Panc1 (cell line): ENCODE data around the gene DLG2. TPM values are rescaled to one million over a fixed set of nuclear protein-coding genes. Genes with fewer than 3 reads are reported as not detected.

ENCODE experiments used
- ATAC-seq: fragments of 200-7000 bp; cut with Tn5 transposase; 2 replicates; pipeline ENCODE4 v1.9.1; 2020; ENCODE audit warnings: mild to moderate bottlenecking, moderate library complexity
- BruUV-seq: library from RNA; stranded (reverse); fragments of 400-500 nt; replicated peaks from 2 replicates; lab custom pipeline; 2021; lab: Mats Ljungman, UMichigan
- CTCF ChIA-PET: fragments of 300-600 bp; sonication (Branson Sonifier 250); formaldehyde crosslinking; loops from one replicate; lab custom pipeline; 2022; ENCODE audit warnings: antibody characterized with exemption; lab: Charles Lee
- POLR2A ChIA-PET: fragments of 300-600 bp; sonication (Branson Sonifier 250); formaldehyde crosslinking; loops from one replicate; lab custom pipeline; 2022; ENCODE audit warnings: antibody characterized with exemption; lab: Charles Lee
- DNase-seq: peaks from one replicate; pipeline ENCODE4 v3.0.0-alpha.2; 2010; ENCODE audit warnings: low read depth, low spot score
- H3K27ac ChIP-seq: 2 replicates; pipeline ENCODE4 v1.5.1; 2011; ENCODE audit warnings: mild to moderate bottlenecking, low read length, inconsistent platforms
- H3K27me3 ChIP-seq: fragments of 200-500 bp; sonication (Bioruptor generic); 2 replicates; pipeline ENCODE4 v1.6.0; 2014; ENCODE audit warnings: low read length, inconsistent platforms; ENCODE audit not compliant: control insufficient read depth, insufficient read depth
- H3K36me3 ChIP-seq: fragments of 200-500 bp; sonication (Bioruptor generic); 2 replicates; pipeline ENCODE4 v1.5.1; 2014; ENCODE audit warnings: inconsistent platforms, mild to moderate bottlenecking, low read length, moderate library complexity; ENCODE audit not compliant: control insufficient read depth, insufficient read depth
- H3K4me1 ChIP-seq: 2 replicates; pipeline ENCODE4 v1.5.1; 2011; ENCODE audit warnings: inconsistent platforms, mild to moderate bottlenecking, low read length, moderate library complexity; ENCODE audit not compliant: control insufficient read depth, insufficient read depth
- H3K4me3 ChIP-seq, 2 experiments: 2 replicates each; pipeline ENCODE4 v1.5.1; 2011 to 2012; ENCODE audit warnings: low read depth in 2 of 2, low read length in 2 of 2, mild to moderate bottlenecking in 2 of 2, inconsistent platforms in 1 of 2, moderate library complexity in 1 of 2
- H3K9me3 ChIP-seq: fragments of 200-500 bp; sonication (Bioruptor generic); 2 replicates; pipeline ENCODE4 v1.5.1; 2014; ENCODE audit warnings: low read depth, mild to moderate bottlenecking, inconsistent platforms, low read length, moderate library complexity; ENCODE audit not compliant: control insufficient read depth, insufficient read depth
- POLR2AphosphoS5 ChIP-seq: IDR thresholded peaks from 2 replicates; pipeline ENCODE4 v1.6.1; 2012; ENCODE audit warnings: mild to moderate bottlenecking, low read depth, low read length, moderate library complexity
- REST ChIP-seq, 2 experiments: IDR thresholded peaks; 2 replicates each; pipeline ENCODE4 v1.6.1; 2011 to 2012; ENCODE audit warnings: low read depth in 2 of 2, control low read depth in 1 of 2, low read length in 1 of 2, mild to moderate bottlenecking in 1 of 2, moderate library complexity in 1 of 2; ENCODE audit not compliant: insufficient read depth in 1 of 2
- SIN3A ChIP-seq: IDR thresholded peaks from 2 replicates; pipeline ENCODE4 v1.6.1; 2012; ENCODE audit warnings: low read depth, mild to moderate bottlenecking, low read length, moderate library complexity, borderline replicate concordance; ENCODE audit not compliant: insufficient read depth
- TCF7L2 ChIP-seq: IDR thresholded peaks from 2 replicates; pipeline ENCODE4 v1.6.1; 2011; ENCODE audit warnings: mild to moderate bottlenecking, low read depth, low read length, inconsistent platforms
- in situ Hi-C: cut with HindIII; loops from 2 replicates; pipeline ENCODE4 v1.10.0; 2016; ENCODE audit warnings: low sequenced_read_pairs, low pct_unique_long_range_greater_than_20kb
- intact Hi-C: fragments of 100-400 bp; cut with micrococcal nuclease; formaldehyde crosslinking; loops from one replicate; pipeline ENCODE4 v1.10.0; 2022; ENCODE audit not compliant: unreplicated experiment
- total RNA-seq: library from RNA; stranded (reverse); gene quantifications from one replicate; pipeline ENCODE4 v1.2.1, GENCODE V29; 2021; ENCODE audit not compliant: unreplicated experiment
- TF ChIP-seq, protein P1 (sequence below): fragments of 450-650 bp; IDR thresholded peaks from 2 replicates; pipeline ENCODE4 v1.5.1; 2017; ENCODE audit warnings: mild to moderate bottlenecking

Gene DLG2
- total RNA-seq, 1 experiment from 2014 or later, result 4.2 TPM

GRCh38 chr11:85088286-85088685 lies 538.9 kb downstream of the DLG2 start:
- no peak for TF ChIP-seq POLR2AphosphoS5
- TF ChIP-seq, protein P1, sequence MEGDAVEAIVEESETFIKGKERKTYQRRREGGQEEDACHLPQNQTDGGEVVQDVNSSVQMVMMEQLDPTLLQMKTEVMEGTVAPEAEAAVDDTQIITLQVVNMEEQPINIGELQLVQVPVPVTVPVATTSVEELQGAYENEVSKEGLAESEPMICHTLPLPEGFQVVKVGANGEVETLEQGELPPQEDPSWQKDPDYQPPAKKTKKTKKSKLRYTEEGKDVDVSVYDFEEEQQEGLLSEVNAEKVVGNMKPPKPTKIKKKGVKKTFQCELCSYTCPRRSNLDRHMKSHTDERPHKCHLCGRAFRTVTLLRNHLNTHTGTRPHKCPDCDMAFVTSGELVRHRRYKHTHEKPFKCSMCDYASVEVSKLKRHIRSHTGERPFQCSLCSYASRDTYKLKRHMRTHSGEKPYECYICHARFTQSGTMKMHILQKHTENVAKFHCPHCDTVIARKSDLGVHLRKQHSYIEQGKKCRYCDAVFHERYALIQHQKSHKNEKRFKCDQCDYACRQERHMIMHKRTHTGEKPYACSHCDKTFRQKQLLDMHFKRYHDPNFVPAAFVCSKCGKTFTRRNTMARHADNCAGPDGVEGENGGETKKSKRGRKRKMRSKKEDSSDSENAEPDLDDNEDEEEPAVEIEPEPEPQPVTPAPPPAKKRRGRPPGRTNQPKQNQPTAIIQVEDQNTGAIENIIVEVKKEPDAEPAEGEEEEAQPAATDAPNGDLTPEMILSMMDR, result no peak
- TF ChIP-seq TCF7L2, result no peak
- no peak for TF ChIP-seq REST (IDR thresholded peaks at IDR 0.05; ENCODE audit: insufficient read depth in 1 of 2, low read depth in 2 of 2, low read length in 1 of 2)
- TF ChIP-seq SIN3A, result no peak
- no peaks in the 10 kb centered on the region for H3K36me3 ChIP-seq
- no peaks in the 10 kb centered on the region for H3K4me1 ChIP-seq
- H3K27me3 ChIP-seq, result no peaks in the 10 kb centered on the region
- H3K4me3 ChIP-seq, result no peak overlapping the region
- no TSS peak for BruUV-seq
- POLR2A ChIA-PET, result no interaction called here
- no peak for DNase-seq
- CTCF ChIA-PET, result no interaction called here
- intact Hi-C loops (no loop called here), in situ Hi-C loops (no loop called here)
- no peak for ATAC-seq
- H3K9me3 ChIP-seq, result no peaks in the 10 kb centered on the region
- no peak overlapping the region for H3K27ac ChIP-seq

DNA sequence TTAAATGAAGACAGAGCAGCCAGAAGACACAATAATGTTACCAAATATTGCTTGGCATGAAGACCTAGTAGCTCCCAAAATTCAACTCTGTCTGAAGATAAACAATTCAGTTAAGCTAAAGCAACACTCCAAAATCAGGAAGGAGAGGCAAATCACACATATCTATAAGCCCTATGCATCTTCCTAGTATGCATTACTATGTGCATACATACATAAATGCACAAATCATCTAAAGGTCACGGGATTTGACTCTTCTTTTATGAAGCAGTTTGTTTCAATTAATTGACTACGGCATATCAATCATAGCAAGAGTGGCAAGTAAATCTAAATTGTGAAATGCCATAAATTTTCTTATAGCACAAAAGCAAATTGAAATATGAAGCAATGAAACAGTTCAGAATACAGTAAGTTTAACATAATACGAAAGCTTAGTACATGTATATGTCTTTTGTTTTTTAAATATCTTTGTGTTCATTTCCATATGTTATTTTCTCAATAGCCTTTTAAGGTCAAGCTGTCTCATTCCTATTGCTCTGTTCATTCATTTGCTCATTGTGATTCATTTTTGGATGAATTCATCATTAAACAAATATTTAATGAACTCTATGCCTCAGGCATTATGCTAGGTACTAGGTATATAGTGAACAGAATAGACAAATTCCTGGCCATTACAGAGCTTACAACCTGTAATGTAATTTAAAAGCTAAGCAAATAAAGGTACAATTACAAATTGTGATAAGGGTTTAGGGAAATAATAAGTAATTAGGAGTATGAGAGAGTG lies 540.5 kb downstream of the DLG2 start:
- ChIA-PET CTCF (no interaction called here), POLR2A (no interaction called here)
- Histone ChIP-seq H3K27ac (no peak overlapping the region), H3K36me3 (no peaks in the 10 kb centered on the region), H3K27me3 (no peaks in the 10 kb centered on the region), H3K4me3 (no peak overlapping the region), H3K4me1 (no peaks in the 10 kb centered on the region), H3K9me3 (no peaks in the 10 kb centered on the region)
- no TSS peak for BruUV-seq
- in situ Hi-C loops, result no loop called here
- TF ChIP-seq, protein P1, result no peak
- TF ChIP-seq SIN3A (no peak), REST (IDR thresholded peaks at IDR 0.05; ENCODE audit: insufficient read depth in 1 of 2, low read depth in 2 of 2, low read length in 1 of 2) (no peak), TCF7L2 (no peak), POLR2AphosphoS5 (no peak)
- DNase-seq, result no peak
- ATAC-seq, result no peak
- intact Hi-C loops, result no loop called here
